ENCODE measurements around the gene TRPM2.

GRCh38 chr21:44335266-44336059 is 18.0 kb upstream of the TRPM2 start:
- TF ChIP-seq POLR2A (IDR thresholded peaks at IDR 0.05; ENCODE audit: low read depth, low read length) (no peak), TAF1 (IDR thresholded peaks at IDR 0.05; ENCODE audit: low read depth, low read length) (no peak), PAX5 (IDR thresholded peaks at IDR 0.05; ENCODE audit: insufficient read depth, low read length, severe bottlenecking) (no peak), POLR2AphosphoS5 (IDR thresholded peaks at IDR 0.05; ENCODE audit: low read depth, low read length) (no peak)
